GM21515 (cell line): ENCODE data around the gene GCA.

Source experiments
- ATAC-seq: cut with Tn5 transposase; IDR thresholded peaks from one replicate; pipeline ENCODE4 v1.9.1; 2021; ENCODE audit not compliant: unreplicated experiment

Gene GCA

GRCh38 chr2:162327806-162328205 lies 16.1 kb upstream of the GCA start:
- ATAC-seq = no peak

GRCh38 chr2:162328424-162329157 lies 15.3 kb upstream of the GCA start:
- peak; percentile 76 for ATAC-seq

- ATAC-seq = no peak
These were observed 13.1 kb upstream of the GCA start for GRCh38 chr2:162330881-162331280.

GRCh38 chr2:162333968-162334367 lies 10.0 kb upstream of the GCA start:
- ATAC-seq = peak; percentile 66

GRCh38 chr2:162337868-162338267 lies 6.1 kb upstream of the GCA start:
- no peak for ATAC-seq

GRCh38 chr2:162340822-162341221 lies 3.1 kb upstream of the GCA start:
- ATAC-seq = no peak

GRCh38 chr2:162342321-162342720 lies 1.6 kb upstream of the GCA start:
- ATAC-seq = no peak

- ATAC-seq = no peak
These were observed 1.1 kb upstream of the GCA start for GRCh38 chr2:162342841-162343240.

- ATAC-seq = no peak
These were observed 474 bp upstream of the GCA start for GRCh38 chr2:162343492-162343823.

GRCh38 chr2:162344617-162344950 lies 652 bp downstream of the GCA start:
- ATAC-seq = peak; percentile 0

- ATAC-seq = no peak
These were observed 21.5 kb downstream of the GCA start for GRCh38 chr2:162365392-162365791.

GRCh38 chr2:162368494-162368893 lies 24.6 kb downstream of the GCA start:
- ATAC-seq = no peak

- no peak for ATAC-seq
These were observed 25.6 kb downstream of the GCA start for GRCh38 chr2:162369551-162369950.

GRCh38 chr2:162370931-162371330 lies 27.0 kb downstream of the GCA start:
- no peak for ATAC-seq

GRCh38 chr2:162372818-162373217 lies 28.9 kb downstream of the GCA start:
- ATAC-seq = no peak

GRCh38 chr2:162379719-162380580 lies 36.0 kb downstream of the GCA start:
- no peak for ATAC-seq

GRCh38 chr2:162381851-162382250 lies 37.9 kb downstream of the GCA start:
- no peak for ATAC-seq

GRCh38 chr2:162382278-162382677 lies 38.3 kb downstream of the GCA start:
- no peak for ATAC-seq

- no peak for ATAC-seq
These were observed 41.6 kb downstream of the GCA start for GRCh38 chr2:162385536-162385935.

- no peak for ATAC-seq
These were observed 46.9 kb downstream of the GCA start for GRCh38 chr2:162390801-162391200.

GRCh38 chr2:162400336-162400735 lies 56.4 kb downstream of the GCA start:
- ATAC-seq = no peak

- ATAC-seq = no peak
These were observed 57.9 kb downstream of the GCA start for GRCh38 chr2:162401871-162402270.

- ATAC-seq = no peak
These were observed 60.0 kb downstream of the GCA start for GRCh38 chr2:162403884-162404283.
